IMR-90 (cell line): ENCODE data around the gene CELA3A. TPM values are rescaled to one million over a fixed set of nuclear protein-coding genes. Genes with fewer than 3 reads are reported as not detected.

Experiments used
- ATAC-seq: fragments of 200-7000 bp; cut with Tn5 transposase; 2 replicates; pipeline ENCODE4 v1.9.1; 2020; ENCODE audit warnings: low read depth, mild to moderate bottlenecking, moderate library complexity
- Bru-seq: library from RNA; stranded (reverse); fragments of 400-500 nt; gene quantifications from one replicate; lab custom pipeline; 2021; lab: Mats Ljungman, UMichigan
- BruChase-seq, 2 experiments: library from RNA; stranded (reverse); fragments of 400-500 nt; gene quantifications; one replicate each; lab custom pipeline; 2021; lab: Mats Ljungman, UMichigan
- BruUV-seq: library from RNA; stranded (reverse); fragments of 400-500 nt; replicated peaks from 2 replicates; lab custom pipeline; 2021; lab: Mats Ljungman, UMichigan
- CTCF ChIA-PET: fragments of 300-600 bp; formaldehyde crosslinking; extraction: SDS; loops from one replicate; lab custom pipeline; 2021; ENCODE audit warnings: antibody characterized with exemption; lab: Yijun Ruan, JAX
- POLR2A ChIA-PET: fragments of 300-600 bp; sonication (Branson Sonifier 250); formaldehyde crosslinking; loops from one replicate; lab custom pipeline; 2022; ENCODE audit warnings: antibody characterized with exemption; ENCODE audit not compliant: unreplicated experiment; lab: Charles Lee
- DNase-seq: peaks from one replicate; pipeline ENCODE4 v3.0.0; 2013
- H2AFZ ChIP-seq: replicated peaks from 2 replicates; pipeline ENCODE3; 2013; ENCODE audit warnings: low read length, mild to moderate bottlenecking; ENCODE audit not compliant: poor library complexity
- H2AK5ac ChIP-seq: 2 replicates; pipeline ENCODE4 v1.6.1; 2013; ENCODE audit warnings: low read depth, low read length, inconsistent platforms
- H2AK9ac ChIP-seq: replicated peaks from 2 replicates; pipeline ENCODE3; 2013; ENCODE audit warnings: mild to moderate bottlenecking, low read depth, low read length, moderate library complexity; ENCODE audit not compliant: poor library complexity
- H2BK120ac ChIP-seq: 2 replicates; pipeline ENCODE4 v1.6.1; 2013; ENCODE audit warnings: low read depth, low read length, inconsistent platforms
- H2BK15ac ChIP-seq: 3 replicates; pipeline ENCODE4 v1.6.1; 2013; ENCODE audit warnings: low read depth, low read length, inconsistent platforms
- H2BK20ac ChIP-seq: 2 replicates; pipeline ENCODE4 v1.6.1; 2013; ENCODE audit warnings: low read depth, mild to moderate bottlenecking, inconsistent platforms, low read length, moderate library complexity
- H2BK5ac ChIP-seq: 2 replicates; pipeline ENCODE4 v1.6.1; 2013; ENCODE audit warnings: mild to moderate bottlenecking, low read depth, low read length, inconsistent platforms; ENCODE audit not compliant: poor library complexity, severe bottlenecking
- H3K14ac ChIP-seq: replicated peaks from 2 replicates; pipeline ENCODE4 v1.6.1; 2013; ENCODE audit warnings: low read depth, low read length, inconsistent platforms
- H3K18ac ChIP-seq: 2 replicates; pipeline ENCODE4 v1.6.1; 2013; ENCODE audit warnings: low read depth, low read length, control low read depth
- H3K23ac ChIP-seq: 2 replicates; pipeline ENCODE4 v1.6.1; 2013; ENCODE audit warnings: low read depth, low read length, inconsistent platforms
- H3K27ac ChIP-seq: 2 replicates; pipeline ENCODE4 v1.5.1; 2013; ENCODE audit warnings: mild to moderate bottlenecking, control low read depth, low read length; ENCODE audit not compliant: insufficient read depth
- H3K27me3 ChIP-seq: 2 replicates; pipeline ENCODE4 v1.6.1; 2013; ENCODE audit warnings: low read length; ENCODE audit not compliant: control insufficient read depth, insufficient read depth
- H3K36me3 ChIP-seq: 2 replicates; pipeline ENCODE4 v1.6.1; 2013; ENCODE audit warnings: low read length, mixed read lengths; ENCODE audit not compliant: control insufficient read depth, insufficient read depth
- H3K4ac ChIP-seq: 2 replicates; pipeline ENCODE4 v1.6.1; 2013; ENCODE audit warnings: low read depth, low read length, inconsistent platforms
- H3K4me1 ChIP-seq: 2 replicates; pipeline ENCODE4 v1.6.1; 2013; ENCODE audit warnings: low read length, mixed read lengths; ENCODE audit not compliant: control insufficient read depth, insufficient read depth
- H3K4me2 ChIP-seq: 2 replicates; pipeline ENCODE4 v1.6.1; 2013; ENCODE audit warnings: low read depth, mild to moderate bottlenecking, control low read depth, low read length, moderate library complexity
- H3K4me3 ChIP-seq: 2 replicates; pipeline ENCODE4 v1.5.1; 2013; ENCODE audit warnings: low read depth, mild to moderate bottlenecking, control low read depth, low read length, moderate library complexity; ENCODE audit not compliant: insufficient read depth
- H3K56ac ChIP-seq: 2 replicates; pipeline ENCODE4 v1.6.1; 2013; ENCODE audit warnings: low read length, inconsistent platforms; ENCODE audit not compliant: insufficient read depth; ENCODE audit errors: extremely low read depth
- H3K79me1 ChIP-seq, 2 experiments: 2 replicates each; pipeline ENCODE4 v1.6.1; 2013; ENCODE audit warnings: low read length in 2 of 2, inconsistent platforms in 1 of 2, low read depth in 1 of 2
- H3K9ac ChIP-seq: 2 replicates; pipeline ENCODE4 v1.6.1; 2013; ENCODE audit warnings: low read depth, low read length, control low read depth
- H3K9me1 ChIP-seq: 2 replicates; pipeline ENCODE4 v1.6.1; 2013; ENCODE audit warnings: low read length, inconsistent platforms; ENCODE audit not compliant: insufficient read depth
- H3K9me3 ChIP-seq: 2 replicates; pipeline ENCODE4 v1.6.1; 2013; ENCODE audit warnings: low read length; ENCODE audit not compliant: control insufficient read depth, insufficient read depth
- H4K20me1 ChIP-seq: 2 replicates; pipeline ENCODE4 v1.6.1; 2013; ENCODE audit warnings: low read length, inconsistent platforms; ENCODE audit not compliant: insufficient read depth
- H4K5ac ChIP-seq: 2 replicates; pipeline ENCODE4 v1.6.1; 2013; ENCODE audit warnings: mild to moderate bottlenecking, low read depth, low read length, control low read depth
- H4K8ac ChIP-seq, 2 experiments: 2 replicates each; pipeline ENCODE4 v1.6.1; 2013; ENCODE audit warnings: low read depth in 2 of 2, low read length in 2 of 2, control low read depth in 1 of 2, inconsistent platforms in 1 of 2
- H4K91ac ChIP-seq: 2 replicates; pipeline ENCODE4 v1.6.1; 2013; ENCODE audit warnings: low read depth, low read length, inconsistent platforms; ENCODE audit not compliant: insufficient read depth
- BHLHE40 ChIP-seq: fragments of 150-350 bp; IDR thresholded peaks from 2 replicates; pipeline ENCODE4 v1.6.1; 2016; ENCODE audit warnings: mild to moderate bottlenecking, low read depth, low read length
- CEBPB ChIP-seq: IDR thresholded peaks from 2 replicates; pipeline ENCODE4 v1.6.1; 2012; ENCODE audit warnings: low read depth, low read length, improper control_type of control experiment
- CHD1 ChIP-seq: IDR thresholded peaks from 2 replicates; pipeline ENCODE4 v1.6.1; 2012; ENCODE audit warnings: low read depth, low read length, improper control_type of control experiment
- FOS ChIP-seq: fragments of 150-350 bp; IDR thresholded peaks from 2 replicates; pipeline ENCODE4 v1.6.1; 2016; ENCODE audit warnings: low read depth, low read length
- MAFK ChIP-seq: IDR thresholded peaks from 2 replicates; pipeline ENCODE4 v1.6.1; 2012; ENCODE audit warnings: low read depth, low read length, improper control_type of control experiment
- MAZ ChIP-seq: IDR thresholded peaks from 2 replicates; pipeline ENCODE4 v1.6.1; 2012; ENCODE audit warnings: low read depth, mild to moderate bottlenecking, low read length, improper control_type of control experiment, moderate library complexity, borderline replicate concordance
- NFE2L2 ChIP-seq: fragments of 150-350 bp; IDR thresholded peaks from 2 replicates; pipeline ENCODE4 v1.6.1; 2016; ENCODE audit warnings: low read depth, mild to moderate bottlenecking, low read length
- POLR2A ChIP-seq: IDR thresholded peaks from 2 replicates; pipeline ENCODE4 v1.6.1; 2012; ENCODE audit warnings: mild to moderate bottlenecking, low read depth, low read length
- RAD21 ChIP-seq: IDR thresholded peaks from 2 replicates; pipeline ENCODE4 v1.6.1; 2012; ENCODE audit warnings: low read length, improper control_type of control experiment
- RCOR1 ChIP-seq: IDR thresholded peaks from 2 replicates; pipeline ENCODE4 v1.6.1; 2012; ENCODE audit warnings: mild to moderate bottlenecking, low read length, improper control_type of control experiment; ENCODE audit not compliant: insufficient replicate concordance
- RFX5 ChIP-seq: IDR thresholded peaks from 2 replicates; pipeline ENCODE4 v1.8.0; 2012; ENCODE audit warnings: low read depth, mild to moderate bottlenecking, low read length, moderate library complexity
- SMC3 ChIP-seq: fragments of 150-350 bp; IDR thresholded peaks from 2 replicates; pipeline ENCODE4 v1.6.1; 2016; ENCODE audit warnings: low read depth, mild to moderate bottlenecking, antibody characterized with exemption, low read length, moderate library complexity
- WGBS, 2 experiments: methylation state at CpG; one replicate each; pipeline versions ENCODE4 v1.1.5 to v1.1.7; 2013; ENCODE audit warnings: missing lambda C conversion rate in 2 of 2; ENCODE audit not compliant: insufficient read length in 1 of 2; ENCODE audit errors: extremely low coverage in 2 of 2; 5-methylcytosine and 5-hydroxymethylcytosine counted together
- dilution Hi-C: fragments of 300-500 bp; cut with HindIII; formaldehyde crosslinking; loops from one replicate; pipeline ENCODE4 v1.14.3; 2018; ENCODE audit warnings: low sequenced_read_pairs; ENCODE audit not compliant: unreplicated experiment
- in situ Hi-C: fragments of 300-500 bp; cut with MboI; formaldehyde crosslinking; loops from 3 replicates; pipeline ENCODE4 v1.14.3; 2019; ENCODE audit warnings: low sequenced_read_pairs, inconsistent platforms, mixed read lengths
- intact Hi-C: fragments of 100-400 bp; cut with micrococcal nuclease; formaldehyde crosslinking; loops from 2 replicates; pipeline ENCODE4 v1.10.0; 2022
- long read RNA-seq: library from polyadenylated mRNA; unstranded; transcript quantifications from one replicate; pipeline ENCODE4 v2.0.0, GENCODE V29; 2021; ENCODE audit not compliant: unreplicated experiment
- polyA plus RNA-seq, 3 experiments: library from polyadenylated mRNA; depleted of rRNA; stranded (reverse); fragments of >200 nt; gene quantifications; 2 replicates each; pipeline ENCODE4 v1.2.3, GENCODE V29; 2012; ENCODE audit warnings: low replicate concordance in 1 of 3
- total RNA-seq: library from RNA; depleted of rRNA; stranded (reverse); fragments of >200 nt; gene quantifications from 2 replicates; pipeline ENCODE4 v1.2.3, GENCODE V29; 2012; rRNA removed
- TF ChIP-seq, protein P1 (sequence below): conservative IDR thresholded peaks from 2 replicates; pipeline ENCODE4 v1.5.1; 2012; ENCODE audit warnings: mild to moderate bottlenecking, low read depth, low read length, improper control_type of control experiment
- TF ChIP-seq, protein P2 (sequence below): fragments of 150-350 bp; IDR thresholded peaks from 2 replicates; pipeline ENCODE4 v1.6.1; 2016; ENCODE audit warnings: low read depth, mild to moderate bottlenecking, low read length, moderate library complexity, borderline replicate concordance
- TF ChIP-seq, protein P3 (sequence below): fragments of 150-350 bp; IDR thresholded peaks from 2 replicates; pipeline ENCODE4 v1.6.1; 2017; ENCODE audit warnings: mild to moderate bottlenecking, antibody characterized with exemption, low read length, low read depth

Gene CELA3A, protein sequence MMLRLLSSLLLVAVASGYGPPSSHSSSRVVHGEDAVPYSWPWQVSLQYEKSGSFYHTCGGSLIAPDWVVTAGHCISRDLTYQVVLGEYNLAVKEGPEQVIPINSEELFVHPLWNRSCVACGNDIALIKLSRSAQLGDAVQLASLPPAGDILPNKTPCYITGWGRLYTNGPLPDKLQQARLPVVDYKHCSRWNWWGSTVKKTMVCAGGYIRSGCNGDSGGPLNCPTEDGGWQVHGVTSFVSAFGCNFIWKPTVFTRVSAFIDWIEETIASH
- total RNA-seq (not detected in 2 replicates), polyA plus RNA-seq (2012; rRNA removed) (not detected in 2 replicates), Bru-seq, nascent RNA (not detected), BruChase-seq, experiment 1, labeled RNA remaining after a 6-hour chase (not detected), BruChase-seq, experiment 2, labeled RNA remaining after a 2-hour chase (not detected)
- not detected in 2 replicates for polyA plus RNA-seq (2012; cell fraction: cytosol; rRNA removed)
- polyA plus RNA-seq (2012; cell fraction: nucleus; rRNA removed; ENCODE audit: low replicate concordance): not detected in 2 replicates
- long read RNA-seq: 0 reads

DNA sequence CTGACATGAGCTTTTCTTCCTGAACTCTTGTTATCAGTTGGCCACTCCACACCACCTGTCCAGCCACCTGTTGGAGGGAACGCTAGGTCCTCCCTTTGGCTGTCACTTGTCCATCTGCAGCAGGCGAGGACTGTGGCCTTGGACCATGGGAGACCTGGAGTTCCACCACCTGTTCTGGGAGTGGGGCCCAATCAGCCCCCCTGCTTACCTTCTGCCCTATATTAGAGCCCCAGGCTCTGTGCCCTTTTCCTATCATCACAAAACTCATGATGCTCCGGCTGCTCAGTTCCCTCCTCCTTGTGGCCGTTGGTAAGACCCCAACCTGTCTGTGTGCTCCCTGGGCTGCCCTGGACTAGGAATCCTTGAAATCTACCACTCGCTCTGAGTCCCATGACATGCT lies at the start of gene CELA3A:
TSS of gene CELA3A (plus strand) at position 249 of the 400 bp plus-strand sequence. CDS start at position 267, 18 bp downstream.
- Histone ChIP-seq H4K91ac (no peak within 1 kb of the TSS), H2BK120ac (no peak within 1 kb of the TSS), H3K9me3 (no peaks in the 10 kb centered on the region), H3K9me1 (no peaks in the 10 kb centered on the region), H3K9ac (no peak within 1 kb of the TSS), H3K4me1 (no peaks in the 10 kb centered on the region), H3K4ac (no peak within 1 kb of the TSS), H2AK5ac (no peak within 1 kb of the TSS), H3K36me3 (no peaks in the 10 kb centered on the region), H3K79me1 (no peaks in the 10 kb centered on the region), H3K18ac (no peak within 1 kb of the TSS), H3K4me3 (no peak within 1 kb of the TSS), H3K27me3 (no peaks in the 10 kb centered on the region; the same call in 1 of the 2 replicates), H2AFZ (no peak within 1 kb of the TSS), H2BK5ac (no peak within 1 kb of the TSS), H4K8ac (no peak within 1 kb of the TSS), H2BK20ac (no peak within 1 kb of the TSS), H3K56ac (no peak within 1 kb of the TSS), H3K23ac (no peak within 1 kb of the TSS), H3K27ac (no peak within 1 kb of the TSS), H2AK9ac (no peak within 1 kb of the TSS), H3K14ac (no peak within 1 kb of the TSS), H3K4me2 (no peak within 1 kb of the TSS), H2BK15ac (no peak within 1 kb of the TSS), H4K5ac (no peak within 1 kb of the TSS), H4K20me1 (no peaks in the 10 kb centered on the region)
- in situ Hi-C loops (no loop called here), intact Hi-C loops (no loop called here), dilution Hi-C loops (no loop called here)
- DNase-seq: no peak
- 80% methylated on average over 1 of the region's 5 CpGs; no CpG with 5 or more reads in 1 of the 2 experiments for WGBS, 2 experiments
- POLR2A ChIA-PET: no interaction called here
- BruUV-seq: no TSS peak
- CTCF ChIA-PET: no interaction called here
- no peak for ATAC-seq
- TF ChIP-seq FOS: no peak
- no peak for TF ChIP-seq MAFK
- no peak for TF ChIP-seq RAD21
- TF ChIP-seq, protein P1, sequence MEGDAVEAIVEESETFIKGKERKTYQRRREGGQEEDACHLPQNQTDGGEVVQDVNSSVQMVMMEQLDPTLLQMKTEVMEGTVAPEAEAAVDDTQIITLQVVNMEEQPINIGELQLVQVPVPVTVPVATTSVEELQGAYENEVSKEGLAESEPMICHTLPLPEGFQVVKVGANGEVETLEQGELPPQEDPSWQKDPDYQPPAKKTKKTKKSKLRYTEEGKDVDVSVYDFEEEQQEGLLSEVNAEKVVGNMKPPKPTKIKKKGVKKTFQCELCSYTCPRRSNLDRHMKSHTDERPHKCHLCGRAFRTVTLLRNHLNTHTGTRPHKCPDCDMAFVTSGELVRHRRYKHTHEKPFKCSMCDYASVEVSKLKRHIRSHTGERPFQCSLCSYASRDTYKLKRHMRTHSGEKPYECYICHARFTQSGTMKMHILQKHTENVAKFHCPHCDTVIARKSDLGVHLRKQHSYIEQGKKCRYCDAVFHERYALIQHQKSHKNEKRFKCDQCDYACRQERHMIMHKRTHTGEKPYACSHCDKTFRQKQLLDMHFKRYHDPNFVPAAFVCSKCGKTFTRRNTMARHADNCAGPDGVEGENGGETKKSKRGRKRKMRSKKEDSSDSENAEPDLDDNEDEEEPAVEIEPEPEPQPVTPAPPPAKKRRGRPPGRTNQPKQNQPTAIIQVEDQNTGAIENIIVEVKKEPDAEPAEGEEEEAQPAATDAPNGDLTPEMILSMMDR: no peak
- TF ChIP-seq BHLHE40: no peak
- TF ChIP-seq MAZ: no peak
- no peak for TF ChIP-seq SMC3
- TF ChIP-seq CEBPB: no peak
- no peak for TF ChIP-seq POLR2A
- no peak for TF ChIP-seq RFX5
- TF ChIP-seq, protein P2, sequence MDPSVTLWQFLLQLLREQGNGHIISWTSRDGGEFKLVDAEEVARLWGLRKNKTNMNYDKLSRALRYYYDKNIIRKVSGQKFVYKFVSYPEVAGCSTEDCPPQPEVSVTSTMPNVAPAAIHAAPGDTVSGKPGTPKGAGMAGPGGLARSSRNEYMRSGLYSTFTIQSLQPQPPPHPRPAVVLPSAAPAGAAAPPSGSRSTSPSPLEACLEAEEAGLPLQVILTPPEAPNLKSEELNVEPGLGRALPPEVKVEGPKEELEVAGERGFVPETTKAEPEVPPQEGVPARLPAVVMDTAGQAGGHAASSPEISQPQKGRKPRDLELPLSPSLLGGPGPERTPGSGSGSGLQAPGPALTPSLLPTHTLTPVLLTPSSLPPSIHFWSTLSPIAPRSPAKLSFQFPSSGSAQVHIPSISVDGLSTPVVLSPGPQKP: no peak
- TF ChIP-seq, protein P3, sequence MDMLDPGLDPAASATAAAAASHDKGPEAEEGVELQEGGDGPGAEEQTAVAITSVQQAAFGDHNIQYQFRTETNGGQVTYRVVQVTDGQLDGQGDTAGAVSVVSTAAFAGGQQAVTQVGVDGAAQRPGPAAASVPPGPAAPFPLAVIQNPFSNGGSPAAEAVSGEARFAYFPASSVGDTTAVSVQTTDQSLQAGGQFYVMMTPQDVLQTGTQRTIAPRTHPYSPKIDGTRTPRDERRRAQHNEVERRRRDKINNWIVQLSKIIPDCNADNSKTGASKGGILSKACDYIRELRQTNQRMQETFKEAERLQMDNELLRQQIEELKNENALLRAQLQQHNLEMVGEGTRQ: no peak
- TF ChIP-seq NFE2L2: no peak
- TF ChIP-seq RCOR1: no peak
- no peak for TF ChIP-seq CHD1
